H1 (cell line): ENCODE data around the gene ADK. TPM values are rescaled to one million over a fixed set of nuclear protein-coding genes. Genes with fewer than 3 reads are reported as not detected.

Experiments
- CEBPB ChIP-seq: IDR thresholded peaks from 2 replicates; pipeline ENCODE4 v1.6.1; 2012; ENCODE audit warnings: low read depth, low read length
- RBBP5 ChIP-seq: IDR thresholded peaks from 2 replicates; pipeline ENCODE4 v1.7.1; 2012; ENCODE audit warnings: low read depth, mild to moderate bottlenecking, inconsistent platforms, low read length, moderate library complexity, borderline replicate concordance
- polyA plus RNA-seq, 7 experiments: library from polyadenylated mRNA; depleted of rRNA in 3 of 7; stranded (reverse) in 5 of 7; unstranded in 2 of 7; fragments of >200 nt in 5 of 7; fragments of 200-250 nt in 2 of 7; gene quantifications; 1 replicate in 5 of 7; 2 replicates in 1 of 7; 4 replicates in 1 of 7; pipeline versions ENCODE4 v1.2.1 to v1.2.3, GENCODE V29; 2011 to 2013; ENCODE audit warnings: missing spikeins in 2 of 7, mixed read lengths in 2 of 7
- total RNA-seq: library from RNA; stranded (reverse); fragmentation: NEBNext Ultra II Directional; extraction: Animal tissue kit (Norgen Biotek cat#: 25700); gene quantifications from 2 replicates; pipeline ENCODE4 v1.2.1, GENCODE V29; 2021

Gene ADK
- total and polyA plus RNA-seq, 2 of the 8 experiments (the other 6 are each of a cell fraction or from before 2014, with no cell fraction given) = 12.3 to 42.4 TPM

- no peak for TF ChIP-seq RBBP5
- no peak for TF ChIP-seq CEBPB
Observed at GRCh38 chr10:74624501-74624900, 473.5 kb downstream of the ADK start (continued).
